OCI-LY7 (cell line): ENCODE results near the gene ATP8B4.

Experiments used
- EZH2phosphoT487 ChIP-seq: fragments of 200-600 bp; sonication (generic); IDR thresholded peaks from 2 replicates; pipeline ENCODE4 v1.6.1; 2018; ENCODE audit warnings: low read depth, borderline replicate concordance, mild to moderate bottlenecking, mixed run types, antibody characterized with exemption, low read length, moderate library complexity, mixed read lengths
- TF ChIP-seq, protein P1 (sequence below): fragments of 200-600 bp; sonication (generic); conservative IDR thresholded peaks from 2 replicates; pipeline ENCODE4 v1.5.1; 2014; ENCODE audit warnings: mild to moderate bottlenecking, antibody characterized with exemption, low read length, moderate library complexity, mixed read lengths

GRCh38 chr15:50017522-50017921 is 101.5 kb downstream of the ATP8B4 start:
- TF ChIP-seq, protein P1, sequence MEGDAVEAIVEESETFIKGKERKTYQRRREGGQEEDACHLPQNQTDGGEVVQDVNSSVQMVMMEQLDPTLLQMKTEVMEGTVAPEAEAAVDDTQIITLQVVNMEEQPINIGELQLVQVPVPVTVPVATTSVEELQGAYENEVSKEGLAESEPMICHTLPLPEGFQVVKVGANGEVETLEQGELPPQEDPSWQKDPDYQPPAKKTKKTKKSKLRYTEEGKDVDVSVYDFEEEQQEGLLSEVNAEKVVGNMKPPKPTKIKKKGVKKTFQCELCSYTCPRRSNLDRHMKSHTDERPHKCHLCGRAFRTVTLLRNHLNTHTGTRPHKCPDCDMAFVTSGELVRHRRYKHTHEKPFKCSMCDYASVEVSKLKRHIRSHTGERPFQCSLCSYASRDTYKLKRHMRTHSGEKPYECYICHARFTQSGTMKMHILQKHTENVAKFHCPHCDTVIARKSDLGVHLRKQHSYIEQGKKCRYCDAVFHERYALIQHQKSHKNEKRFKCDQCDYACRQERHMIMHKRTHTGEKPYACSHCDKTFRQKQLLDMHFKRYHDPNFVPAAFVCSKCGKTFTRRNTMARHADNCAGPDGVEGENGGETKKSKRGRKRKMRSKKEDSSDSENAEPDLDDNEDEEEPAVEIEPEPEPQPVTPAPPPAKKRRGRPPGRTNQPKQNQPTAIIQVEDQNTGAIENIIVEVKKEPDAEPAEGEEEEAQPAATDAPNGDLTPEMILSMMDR, result no peak
- no peak for TF ChIP-seq EZH2phosphoT487
